Stimulated activated CD8-positive, alpha-beta memory T cell treated with anti-CD3 and anti-CD28 coated beads, Interleukin-15, amount 100 ng/mL, for 48 hours (primary cell): ENCODE results near the gene KIAA1671.
"Not testable (repeated sequence)": the region's sequence is repeated elsewhere in the genome, so short reads cannot be mapped to it uniquely, and the experiment has no call there.

Experiments used
- DNase-seq, 2 donors: peaks; one replicate each; pipeline ENCODE4 v3.0.0-alpha.2; 2020; ENCODE audit warnings: low read depth in 2 of 2

The KIAA1671 gene

DNA sequence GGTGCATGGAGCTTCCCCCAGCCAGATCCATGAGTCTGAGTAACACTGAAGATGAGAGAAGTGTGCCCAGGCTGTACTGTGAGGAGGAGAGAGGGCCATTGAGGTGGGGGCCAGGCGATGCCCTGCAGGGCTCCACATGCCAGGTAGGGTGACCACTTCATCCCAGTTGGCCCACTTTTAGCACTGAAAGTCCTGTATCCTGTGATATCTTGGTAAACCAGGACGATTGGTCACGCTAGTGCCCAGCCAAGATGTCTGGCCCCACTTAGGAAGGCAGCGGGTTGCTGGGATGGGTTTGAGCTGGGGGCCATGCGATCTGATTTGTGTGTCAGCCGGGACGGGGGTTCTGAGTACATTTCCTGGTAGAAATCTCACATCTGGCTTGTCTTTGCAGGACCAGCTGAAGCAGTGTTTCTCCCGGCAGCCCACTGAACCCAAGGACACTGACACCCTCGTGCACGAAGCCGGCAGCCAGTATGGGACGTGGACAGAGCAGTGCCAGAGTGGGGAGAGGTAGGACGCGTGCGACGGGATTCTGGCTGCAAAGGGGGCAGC is 218.0 kb downstream of the KIAA1671 start:
- no peak for DNase-seq

DNA sequence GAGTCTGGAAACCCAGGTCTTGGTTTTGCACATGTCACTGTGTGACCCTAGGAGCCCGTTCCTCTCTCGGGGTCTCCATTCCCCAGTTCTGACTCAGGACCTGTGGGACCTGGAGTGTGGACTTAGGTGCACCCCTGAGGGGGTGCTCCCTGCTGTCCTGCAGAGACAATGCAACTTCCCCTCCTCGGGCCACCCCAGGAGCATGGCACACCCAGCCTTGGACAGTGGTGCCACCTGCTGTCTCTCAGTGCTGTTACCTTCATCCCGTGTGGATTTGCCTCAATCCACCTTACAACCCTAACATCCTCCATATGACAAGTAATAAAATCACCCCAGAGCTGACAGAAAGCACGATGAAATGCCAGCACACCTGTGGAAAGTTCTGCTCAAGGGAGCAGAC is 219.6 kb downstream of the KIAA1671 start:
- DNase-seq: peak in 1 of 2 donors; percentile 4

DNA sequence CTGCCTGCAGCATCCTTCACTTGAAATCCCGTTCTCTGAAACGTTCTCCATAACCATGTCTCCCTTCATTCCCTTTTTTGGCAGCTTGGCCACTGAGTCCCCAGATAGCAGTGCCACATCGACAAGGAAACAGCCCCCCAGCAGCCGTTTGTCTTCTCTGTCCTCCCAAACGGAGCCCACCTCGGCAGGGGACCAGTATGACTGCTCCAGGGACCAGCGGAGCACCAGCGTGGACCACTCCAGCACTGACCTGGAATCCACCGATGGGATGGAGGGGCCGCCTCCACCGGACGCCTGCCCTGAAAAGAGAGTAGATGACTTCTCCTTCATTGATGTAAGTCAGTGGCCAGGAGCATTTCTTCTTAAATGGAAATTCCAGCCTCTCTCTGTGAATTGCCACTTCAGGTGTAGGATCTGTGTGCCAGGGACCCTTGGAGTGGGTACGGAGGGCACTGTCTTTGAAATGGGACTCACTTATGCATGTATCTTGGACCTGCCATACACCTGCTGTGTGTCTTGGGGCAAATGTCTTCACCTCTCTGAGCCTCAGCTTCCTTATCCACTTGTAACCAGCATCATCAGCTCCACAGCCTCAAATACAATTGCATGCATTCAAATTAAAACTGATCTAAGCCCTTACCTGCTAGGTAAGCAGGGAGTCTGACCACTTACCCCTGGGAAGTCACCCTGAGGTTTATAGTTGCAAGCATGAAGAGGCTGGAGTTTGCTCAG is 221.8 kb downstream of the KIAA1671 start:
- no peak for DNase-seq

DNA sequence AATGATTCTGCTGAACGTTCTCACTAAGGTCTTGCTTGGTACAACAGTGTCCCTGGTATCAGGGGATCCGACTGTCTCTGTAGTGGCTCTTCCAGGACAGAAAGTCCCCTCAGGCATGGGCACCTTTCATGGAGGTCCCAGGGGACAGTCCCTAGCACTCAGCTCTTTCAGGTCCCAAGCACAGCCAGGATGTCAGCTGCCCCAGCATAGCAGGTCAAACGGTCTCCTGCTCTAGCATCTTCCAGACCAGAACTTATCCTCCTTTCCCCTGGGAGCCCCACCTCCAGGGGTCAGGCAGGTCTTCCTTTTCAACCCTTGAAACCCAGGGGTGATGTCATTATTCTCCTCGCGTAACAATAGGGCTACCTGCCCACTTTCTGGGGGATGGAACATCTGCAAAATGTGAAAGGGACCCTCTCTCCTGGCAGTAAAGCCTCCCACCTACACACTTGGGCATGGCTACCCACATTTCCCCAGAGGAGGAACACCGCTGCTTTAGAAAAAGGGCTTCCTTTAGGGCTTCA is 222.4 kb downstream of the KIAA1671 start:
- no peak for DNase-seq

DNA sequence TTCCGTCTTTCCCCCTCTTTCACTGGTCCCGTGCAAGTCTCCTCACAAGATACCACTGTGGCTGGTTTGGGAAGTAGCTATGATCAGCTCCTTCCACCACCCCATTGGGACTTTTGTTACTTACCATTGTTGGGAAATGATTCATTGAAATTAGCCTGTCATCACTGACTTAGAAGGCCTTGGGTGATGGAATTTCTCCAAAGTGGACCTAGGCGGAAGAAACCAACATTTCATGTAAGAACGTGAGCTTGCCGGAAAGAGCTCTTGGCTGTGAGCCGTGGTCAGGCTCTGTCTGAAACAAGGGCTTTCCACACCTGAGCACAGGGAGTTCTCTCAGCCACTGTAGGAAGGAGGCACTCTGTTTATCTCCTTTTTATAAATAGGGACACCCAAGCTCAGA is 223.7 kb downstream of the KIAA1671 start:
- no peak for DNase-seq

DNA sequence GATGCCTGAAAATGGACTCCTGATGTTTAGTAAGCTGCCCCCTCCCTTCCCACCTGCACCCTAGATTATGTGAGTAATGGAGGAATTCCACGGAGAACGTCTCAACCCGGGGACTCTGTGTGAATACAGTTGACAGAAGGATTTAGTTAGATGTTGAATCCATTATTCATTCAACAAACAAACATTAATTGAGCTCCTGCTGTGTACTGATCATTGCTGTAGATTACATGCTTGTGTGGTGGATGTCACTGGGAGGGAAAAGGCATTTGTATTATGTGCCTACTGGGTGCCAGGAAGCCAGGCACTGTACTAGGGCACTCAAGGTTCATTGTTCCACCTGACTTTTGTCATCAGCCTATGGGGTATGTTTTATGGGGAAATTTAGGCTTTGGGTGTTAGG is 224.3 kb downstream of the KIAA1671 start:
- no peak for DNase-seq

DNA sequence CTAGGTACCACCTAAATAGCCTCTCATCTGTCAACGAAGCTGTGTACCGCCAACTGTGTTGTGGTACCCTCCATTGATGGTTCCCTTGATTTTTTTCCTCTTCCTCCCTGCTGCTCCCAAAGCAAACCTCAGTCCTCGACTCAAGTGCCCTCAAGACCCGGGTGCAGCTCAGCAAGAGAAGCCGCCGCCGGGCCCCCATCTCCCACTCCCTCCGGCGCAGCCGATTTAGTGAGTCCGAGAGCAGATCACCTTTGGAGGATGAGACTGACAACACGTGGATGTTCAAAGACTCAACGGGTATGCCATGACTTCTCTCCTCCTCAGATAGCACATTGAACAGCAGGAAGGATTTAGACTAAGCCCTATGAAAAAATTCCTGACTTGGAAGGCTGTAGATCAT is 224.7 kb downstream of the KIAA1671 start:
- no peak for DNase-seq

DNA sequence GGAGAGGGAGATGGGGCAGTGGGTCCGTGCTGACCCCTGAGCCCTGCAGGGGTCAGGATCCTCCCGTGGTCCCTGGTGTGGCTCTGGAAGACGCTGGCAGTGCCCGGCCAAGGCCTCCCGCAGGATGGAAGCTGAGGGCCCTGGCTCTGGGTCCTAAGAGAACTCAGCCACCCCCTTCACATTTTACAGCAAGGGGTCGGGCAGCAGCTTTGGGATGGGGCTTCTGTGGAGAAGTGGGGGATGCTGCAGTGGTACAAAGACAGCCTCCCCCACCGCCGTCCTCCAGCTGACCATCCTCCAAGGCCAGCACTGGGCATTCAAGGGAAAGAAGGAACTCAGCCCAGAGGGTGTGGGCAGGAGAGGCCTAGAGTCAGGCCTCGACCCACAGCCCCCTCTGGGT is 225.4 kb downstream of the KIAA1671 start:
- no peak for DNase-seq

DNA sequence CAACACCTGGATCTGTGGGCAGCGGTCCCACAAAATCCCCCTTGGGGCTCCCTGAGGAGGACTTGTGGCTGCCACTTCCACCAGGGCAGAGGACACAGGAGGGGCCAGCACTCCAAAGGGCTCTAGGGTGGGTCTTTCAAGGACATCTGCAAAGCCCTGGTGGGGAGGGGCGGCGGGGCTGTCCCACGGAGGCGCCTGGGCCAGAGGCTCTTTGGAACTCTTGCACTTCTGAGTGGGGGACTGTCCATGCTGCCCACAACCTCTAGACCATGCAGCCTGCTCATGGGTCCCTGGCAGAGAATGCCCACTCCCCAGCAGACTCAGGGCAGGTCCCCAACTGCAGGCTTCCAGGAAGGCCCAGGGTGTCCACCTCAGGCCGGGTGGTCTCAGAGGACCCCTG is 225.8 kb downstream of the KIAA1671 start:
- DNase-seq: not testable (repeated sequence)

DNA sequence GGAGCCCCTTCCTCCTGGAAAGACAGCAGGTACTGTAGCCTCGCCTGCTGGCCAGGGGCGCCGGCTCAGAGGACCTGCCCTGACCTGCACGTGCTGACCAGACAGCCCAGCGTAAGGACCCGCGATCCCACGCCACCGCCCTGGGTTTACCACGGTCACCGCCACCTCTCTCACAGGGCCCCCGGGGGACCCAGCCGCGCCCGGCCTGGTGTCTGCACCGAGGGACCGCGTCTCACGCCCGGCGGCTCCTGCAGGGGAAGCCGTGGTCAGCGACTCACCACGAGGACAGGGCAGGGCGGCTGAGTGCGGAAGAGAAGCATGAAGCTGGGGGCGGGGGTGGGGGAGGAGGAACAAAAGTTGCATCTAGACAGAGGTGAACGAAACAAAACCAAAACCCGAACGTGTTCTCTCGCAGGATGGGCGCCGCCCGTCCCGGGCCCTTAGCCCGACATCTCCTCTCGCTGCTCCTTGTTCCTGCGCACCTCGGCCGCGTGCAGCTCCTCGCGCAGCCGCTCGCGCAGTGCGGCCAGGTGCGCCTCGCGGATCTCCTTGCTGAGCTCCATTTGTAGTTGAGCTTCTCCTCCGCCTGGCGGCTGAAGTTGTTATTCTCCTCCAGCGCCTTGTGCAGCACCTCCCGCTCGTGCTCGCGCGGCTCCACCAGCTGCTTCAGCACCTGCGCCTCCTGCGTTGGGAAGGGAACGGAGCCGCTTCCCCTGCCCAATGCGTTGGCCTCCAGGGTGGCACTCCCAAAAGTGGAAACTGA is 226.5 kb downstream of the KIAA1671 start:
- not testable (repeated sequence) for DNase-seq

DNA sequence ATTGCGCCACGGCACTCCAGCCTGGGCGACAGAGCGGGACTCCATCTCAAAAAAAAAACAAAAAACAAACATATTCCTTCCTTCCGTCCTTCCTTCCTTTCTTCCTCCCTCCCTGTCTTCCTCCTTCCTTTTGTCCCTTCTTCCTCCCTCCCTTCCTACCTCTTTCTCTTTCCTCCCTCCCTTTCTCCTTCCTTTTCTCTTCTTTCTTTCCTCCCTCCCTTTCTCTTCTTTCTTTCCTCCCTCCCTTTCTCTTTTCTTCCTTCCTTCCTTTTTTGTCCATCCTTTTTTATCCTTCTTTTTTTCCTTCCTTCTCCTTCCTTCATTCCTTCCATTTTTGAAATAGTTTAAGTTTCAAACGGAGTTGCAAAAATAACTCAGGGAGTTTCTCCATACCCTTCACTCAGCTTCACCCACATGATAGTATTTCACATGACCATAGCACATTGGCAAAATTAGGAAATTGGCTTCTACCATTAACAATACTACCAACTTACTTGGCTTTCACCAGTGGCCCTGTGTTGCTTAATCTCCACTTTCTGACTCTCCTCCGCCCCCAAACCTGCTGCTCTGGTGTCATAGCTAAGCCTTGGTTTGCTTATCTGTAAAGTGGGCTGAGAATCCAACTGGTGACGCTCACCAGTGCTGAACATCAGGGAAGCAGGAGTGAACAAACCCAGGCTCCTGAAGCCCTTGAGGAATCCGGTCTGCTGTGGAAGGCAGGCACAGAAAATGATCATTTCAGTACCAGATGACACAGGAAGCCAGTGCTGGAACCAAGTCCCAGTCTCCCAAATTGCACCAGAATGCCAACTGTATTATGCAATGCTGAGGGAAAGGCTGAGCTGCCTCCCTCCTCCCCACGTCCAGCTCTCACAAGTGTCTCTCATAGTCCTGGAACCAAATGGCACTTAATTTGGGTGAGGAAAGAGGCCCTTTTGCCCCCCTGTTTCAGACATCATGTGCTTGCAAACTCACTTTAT is 229.9 kb downstream of the KIAA1671 start:
- no peak for DNase-seq

DNA sequence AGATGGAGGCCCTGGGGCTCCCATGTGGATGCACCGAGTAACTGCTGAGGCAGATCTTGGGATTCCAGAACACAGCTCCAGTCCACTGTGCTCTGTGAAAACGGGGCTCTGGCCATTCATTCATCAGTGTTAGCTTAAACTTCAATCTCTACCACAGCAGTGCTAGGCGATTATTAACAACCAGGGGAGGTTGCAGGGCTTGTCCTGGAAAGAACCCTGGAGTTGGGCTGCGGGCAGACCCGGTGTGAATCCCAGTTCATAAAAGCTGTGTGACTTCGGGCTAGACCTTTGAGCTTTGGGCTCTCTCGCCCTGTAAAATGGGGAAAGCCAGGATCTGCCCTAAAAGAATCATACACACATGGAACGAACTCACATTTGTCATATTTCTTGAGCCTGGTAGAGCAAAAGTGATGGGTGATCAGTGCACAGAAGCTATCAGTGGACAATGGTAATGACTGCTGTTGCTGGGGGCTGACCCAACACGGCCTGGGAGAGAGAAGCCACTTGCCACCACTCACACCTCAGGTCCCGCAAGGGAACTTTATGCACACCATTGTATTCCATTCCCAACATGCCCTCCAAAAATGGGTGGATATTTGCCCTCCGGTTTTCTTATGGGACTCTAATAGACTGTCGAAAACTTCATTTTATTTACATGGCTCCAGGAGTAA is 231.6 kb downstream of the KIAA1671 start:
- no peak for DNase-seq

DNA sequence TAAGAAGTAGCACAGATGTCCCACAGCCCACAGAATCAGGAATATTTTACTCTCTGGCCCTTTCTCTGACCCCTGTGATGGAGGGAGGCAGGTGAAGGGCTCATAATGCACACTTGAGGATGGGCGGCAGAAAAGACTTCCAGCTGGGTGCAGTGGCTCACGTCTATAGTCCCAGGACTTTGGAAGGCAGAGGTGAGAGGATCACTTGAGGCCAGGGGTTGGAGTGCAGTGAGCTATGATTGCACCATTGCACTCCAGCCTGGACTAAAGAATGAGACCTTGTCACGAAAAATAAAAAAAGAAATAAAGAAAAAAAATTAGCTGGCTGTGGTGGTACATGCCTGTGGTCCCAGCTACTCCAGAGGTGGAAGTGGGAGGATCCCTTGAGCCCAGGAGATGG is 233.6 kb downstream of the KIAA1671 start:
- DNase-seq: no peak

DNA sequence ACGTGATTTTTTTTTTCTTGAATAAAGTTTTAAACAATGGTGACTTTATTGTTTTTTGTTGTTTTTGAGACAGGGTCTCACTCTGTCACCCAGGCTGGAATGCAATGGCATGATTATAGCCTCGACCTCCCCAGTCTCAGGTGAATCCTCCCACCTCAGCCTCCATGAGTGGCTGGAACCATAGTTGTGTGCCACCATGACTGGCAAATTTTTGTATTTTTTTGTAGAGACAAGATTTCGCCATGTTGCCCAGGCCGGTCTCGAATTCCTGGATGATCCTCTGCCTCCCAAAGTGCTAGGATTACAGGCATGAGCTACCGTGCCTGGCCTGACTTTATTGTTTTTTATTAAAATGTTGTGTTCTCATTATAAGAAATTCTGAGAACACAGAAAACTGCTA is 235.0 kb downstream of the KIAA1671 start:
- no peak for DNase-seq

DNA sequence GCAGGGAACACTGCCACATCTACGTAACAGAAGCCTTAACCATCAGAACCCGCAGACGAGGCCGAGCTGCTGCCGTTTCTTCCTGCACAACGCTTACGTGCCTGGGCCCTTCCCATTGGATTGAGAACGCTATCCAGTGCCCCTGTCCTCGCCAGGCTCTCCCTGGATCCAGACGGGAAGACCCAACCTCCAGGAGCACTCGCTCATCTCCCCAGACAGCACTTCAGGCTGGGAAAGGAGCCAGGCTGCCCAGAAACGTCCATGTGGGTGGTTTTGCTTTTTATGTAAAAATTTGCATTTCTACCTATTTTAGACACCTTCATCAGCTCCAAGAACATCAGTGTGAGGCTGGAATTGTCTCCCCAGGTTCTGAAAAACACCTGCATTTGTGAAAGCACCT is 239.9 kb downstream of the KIAA1671 start:
- no peak for DNase-seq

DNA sequence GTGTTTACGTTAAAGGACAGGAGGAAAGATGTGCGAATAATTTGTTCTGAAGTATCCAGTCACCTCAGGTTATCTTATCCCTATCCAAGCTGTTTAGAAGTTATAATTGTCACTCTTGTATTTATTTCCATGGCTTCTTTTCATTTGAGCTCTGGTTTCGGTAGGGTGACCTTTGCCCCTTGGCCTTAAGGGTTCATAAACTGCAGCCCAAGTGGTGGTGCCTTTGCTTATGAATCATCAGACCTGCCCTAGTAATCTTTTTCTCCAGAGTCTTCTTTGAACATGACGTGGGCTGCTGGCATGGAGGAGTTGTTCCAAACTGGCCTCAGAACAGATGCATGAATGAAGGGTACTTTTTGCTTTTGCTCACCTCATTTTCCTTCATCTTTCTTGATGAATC is 240.6 kb downstream of the KIAA1671 start:
- DNase-seq: no peak

DNA sequence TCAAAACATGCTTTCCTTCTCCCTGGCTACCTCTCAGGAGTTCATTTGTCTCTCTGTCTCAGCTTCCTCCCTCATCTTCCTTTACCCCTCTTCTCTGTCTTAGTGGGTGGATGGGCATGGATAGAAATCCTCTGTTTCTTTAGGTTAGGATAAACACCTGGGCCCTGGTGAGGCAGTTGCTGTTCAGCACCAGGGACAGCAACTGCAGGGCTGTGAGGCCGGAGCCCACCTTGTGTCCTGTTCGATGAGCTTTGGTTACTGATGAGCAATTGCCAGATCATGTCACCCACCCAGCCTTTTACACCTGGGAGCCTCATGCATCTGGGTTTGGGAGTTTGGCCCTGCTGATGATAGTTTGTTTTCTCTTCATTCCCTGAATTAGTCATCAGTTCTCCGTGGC is 241.0 kb downstream of the KIAA1671 start:
- no peak for DNase-seq

DNA sequence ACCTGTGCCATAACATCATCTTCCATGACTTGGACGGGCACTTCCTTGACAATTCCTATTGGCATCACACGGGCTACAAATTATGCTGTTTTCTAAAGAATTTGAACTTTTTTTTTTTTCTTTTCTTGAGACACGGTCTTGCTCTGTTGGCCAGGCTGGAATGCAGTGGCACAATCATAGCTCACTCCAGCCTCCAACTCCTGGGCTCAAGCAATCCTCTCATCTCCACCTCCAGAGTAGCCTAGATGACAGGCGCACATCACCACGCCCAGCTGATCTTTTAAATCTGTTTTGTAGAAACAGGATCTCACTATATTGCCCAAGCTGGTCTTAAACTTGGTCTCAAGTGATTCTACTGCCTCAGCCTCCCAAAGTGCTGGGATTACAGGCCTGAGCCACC is 243.8 kb downstream of the KIAA1671 start:
- DNase-seq: no peak

DNA sequence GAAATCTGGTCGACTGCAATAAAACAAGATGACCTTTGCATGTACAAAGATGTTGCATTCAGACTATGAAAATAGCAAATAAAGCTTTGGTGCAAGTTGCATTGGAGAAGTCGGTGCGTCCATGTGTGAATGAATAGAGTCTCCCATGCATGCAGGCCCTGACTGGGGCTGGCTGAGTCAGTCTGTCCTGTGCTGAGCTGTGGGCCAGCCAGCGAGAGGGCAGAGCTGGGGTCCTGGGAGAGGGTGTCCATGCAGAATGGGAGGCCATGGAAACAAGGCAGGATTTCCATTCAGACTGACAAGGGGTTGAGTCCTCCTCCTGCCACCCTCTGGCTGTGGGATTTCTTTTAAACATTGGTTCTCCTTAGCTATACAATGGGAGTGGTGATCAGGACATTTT is 244.8 kb downstream of the KIAA1671 start:
- DNase-seq: no peak

DNA sequence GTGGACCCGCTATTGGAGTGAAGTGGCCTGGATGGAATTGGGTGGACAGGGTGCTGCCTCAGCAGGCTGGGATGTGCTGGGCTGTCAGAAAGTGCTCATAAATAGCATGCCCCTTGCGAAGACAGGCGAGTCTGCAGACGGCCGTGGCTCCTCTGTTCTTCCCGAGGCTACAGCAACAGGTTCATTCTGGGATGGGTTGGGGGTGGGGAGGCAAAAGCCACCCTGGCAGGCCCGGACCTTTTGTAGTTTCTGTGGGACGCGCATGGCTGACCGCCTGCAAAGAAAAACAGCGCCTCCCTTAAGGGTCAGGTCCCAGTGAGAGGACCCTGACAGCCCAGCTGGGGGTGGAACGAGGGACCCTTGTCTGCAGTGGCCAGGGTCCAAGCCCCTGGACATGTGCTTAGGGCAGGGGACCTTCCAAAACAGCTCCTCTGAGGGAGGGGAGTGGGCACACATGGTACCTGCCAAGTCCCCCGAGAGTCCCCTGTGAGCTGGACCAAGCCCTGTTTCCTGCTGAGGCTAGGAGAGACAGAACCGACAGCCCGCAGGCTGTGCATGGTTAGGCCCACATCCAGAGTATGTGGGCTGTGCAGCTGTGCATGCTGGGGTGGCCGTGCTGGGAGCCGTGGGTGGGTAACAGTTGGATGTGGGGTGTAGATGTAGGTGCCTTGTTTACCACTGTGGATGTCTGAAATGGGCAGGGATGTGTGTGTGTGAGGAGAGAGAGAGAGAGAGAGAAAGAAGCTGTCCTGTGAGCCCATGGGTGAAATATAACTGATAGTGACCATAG is 247.4 kb downstream of the KIAA1671 start, which contains the start of gene CRYBB3:
Gene CRYBB3 (plus strand): TSS at position 128 of the 790 bp plus-strand sequence. CDS start 1,539 bp downstream, outside the sequence.
- no peak for DNase-seq
